ENCODE results near the gene MEI1.
"Not testable (repeated sequence)": the region's sequence is repeated elsewhere in the genome, so short reads cannot be mapped to it uniquely, and the experiment has no call there.

MEI1 gene

DNA sequence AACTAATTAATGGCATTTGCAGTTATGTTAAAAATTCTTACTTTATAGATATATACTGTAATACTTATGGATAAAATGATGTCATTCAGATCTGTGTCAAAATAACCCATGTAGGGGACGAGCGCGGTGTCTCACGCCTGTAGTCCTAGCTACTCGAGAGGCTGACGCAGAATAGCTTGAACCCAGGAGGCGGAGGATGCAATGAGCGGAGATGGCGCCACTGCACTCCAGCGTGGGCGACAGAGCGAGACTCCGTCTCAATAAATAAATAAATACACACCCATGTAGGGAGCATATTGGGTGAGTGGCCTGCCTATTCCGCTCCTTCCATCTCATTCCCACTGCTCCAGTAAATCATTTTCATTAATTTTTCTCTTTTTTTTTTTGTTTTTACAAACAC, 17.7 kb upstream of the MEI1 start:
- peak overlapping the region; percentile 49 for H3K4me3 ChIP-seq (replicated peaks; ENCODE audit: low read depth, low read length)
- no peak for DNase-seq (ENCODE audit: extremely low read depth, low read depth)
- TF ChIP-seq, protein P1, sequence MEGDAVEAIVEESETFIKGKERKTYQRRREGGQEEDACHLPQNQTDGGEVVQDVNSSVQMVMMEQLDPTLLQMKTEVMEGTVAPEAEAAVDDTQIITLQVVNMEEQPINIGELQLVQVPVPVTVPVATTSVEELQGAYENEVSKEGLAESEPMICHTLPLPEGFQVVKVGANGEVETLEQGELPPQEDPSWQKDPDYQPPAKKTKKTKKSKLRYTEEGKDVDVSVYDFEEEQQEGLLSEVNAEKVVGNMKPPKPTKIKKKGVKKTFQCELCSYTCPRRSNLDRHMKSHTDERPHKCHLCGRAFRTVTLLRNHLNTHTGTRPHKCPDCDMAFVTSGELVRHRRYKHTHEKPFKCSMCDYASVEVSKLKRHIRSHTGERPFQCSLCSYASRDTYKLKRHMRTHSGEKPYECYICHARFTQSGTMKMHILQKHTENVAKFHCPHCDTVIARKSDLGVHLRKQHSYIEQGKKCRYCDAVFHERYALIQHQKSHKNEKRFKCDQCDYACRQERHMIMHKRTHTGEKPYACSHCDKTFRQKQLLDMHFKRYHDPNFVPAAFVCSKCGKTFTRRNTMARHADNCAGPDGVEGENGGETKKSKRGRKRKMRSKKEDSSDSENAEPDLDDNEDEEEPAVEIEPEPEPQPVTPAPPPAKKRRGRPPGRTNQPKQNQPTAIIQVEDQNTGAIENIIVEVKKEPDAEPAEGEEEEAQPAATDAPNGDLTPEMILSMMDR (IDR thresholded peaks at IDR 0.05; ENCODE audit: low read depth, low read length, missing control alignments) = no peak

DNA sequence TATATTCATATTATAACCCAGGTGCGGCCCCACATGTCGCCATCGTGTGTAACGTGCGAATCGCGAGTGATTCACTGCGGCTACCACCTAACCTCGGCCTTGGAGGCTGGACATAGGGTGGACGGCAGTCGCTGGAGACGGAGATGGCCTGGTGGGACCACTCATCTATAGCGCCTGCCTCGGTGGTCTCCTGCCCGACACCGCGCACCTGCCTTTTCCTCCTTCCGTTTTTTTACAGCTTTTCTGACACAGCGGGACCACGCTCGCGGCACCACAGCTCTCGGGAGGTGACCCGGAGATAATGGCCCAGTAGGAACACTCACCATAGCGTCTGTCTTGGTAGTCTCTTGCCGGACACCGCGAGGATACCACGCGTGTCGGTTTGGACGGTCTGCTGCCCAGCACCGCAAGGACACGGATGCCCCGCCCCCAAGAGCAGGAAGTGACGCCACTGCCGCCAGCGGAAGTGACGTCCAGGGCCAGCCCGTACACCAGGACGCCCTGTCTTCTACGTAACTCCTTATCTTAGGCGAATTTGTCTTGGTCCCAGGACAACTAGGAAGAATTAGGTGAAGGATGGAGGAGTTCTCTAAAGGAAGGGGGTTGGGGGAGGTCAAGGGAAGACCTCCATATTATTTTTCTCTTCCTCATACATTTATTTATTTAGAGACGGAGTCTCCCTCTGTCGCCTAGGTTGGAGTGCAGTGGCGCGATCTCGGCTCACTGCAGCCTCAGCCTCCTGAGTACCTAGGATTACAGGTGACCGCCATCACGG, 17.1 kb upstream of the MEI1 start:
- H3K4me3 ChIP-seq (replicated peaks; ENCODE audit: low read depth, low read length) = peak overlapping the region; percentile 49
- TF ChIP-seq, protein P1 (IDR thresholded peaks at IDR 0.05; ENCODE audit: low read depth, low read length, missing control alignments) = no peak
- no peak for DNase-seq (ENCODE audit: extremely low read depth, low read depth)

DNA sequence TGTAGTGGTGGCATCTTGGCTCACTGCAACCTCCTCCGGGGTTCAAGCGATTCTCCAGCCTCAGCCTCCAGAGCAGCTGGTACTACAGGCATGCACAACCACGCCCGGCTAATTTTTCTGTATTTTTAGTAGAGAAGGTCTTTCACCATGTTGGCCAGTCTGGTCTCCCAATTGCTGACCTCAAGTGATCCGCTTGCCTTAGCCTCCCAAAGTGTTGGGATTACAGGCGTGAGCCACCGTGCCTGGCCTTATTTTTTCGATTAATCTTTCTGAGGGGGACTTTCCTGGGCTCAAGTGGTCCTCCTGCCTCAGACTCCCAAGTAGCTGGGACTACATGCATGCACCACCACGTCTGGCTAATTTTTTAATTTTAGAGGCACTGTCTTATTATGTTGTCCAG, 16.3 kb upstream of the MEI1 start:
- TF ChIP-seq, protein P1 (IDR thresholded peaks at IDR 0.05; ENCODE audit: low read depth, low read length, missing control alignments) = no peak
- peak overlapping the region; percentile 49 for H3K4me3 ChIP-seq (replicated peaks; ENCODE audit: low read depth, low read length)
- DNase-seq (ENCODE audit: extremely low read depth, low read depth) = no peak

DNA sequence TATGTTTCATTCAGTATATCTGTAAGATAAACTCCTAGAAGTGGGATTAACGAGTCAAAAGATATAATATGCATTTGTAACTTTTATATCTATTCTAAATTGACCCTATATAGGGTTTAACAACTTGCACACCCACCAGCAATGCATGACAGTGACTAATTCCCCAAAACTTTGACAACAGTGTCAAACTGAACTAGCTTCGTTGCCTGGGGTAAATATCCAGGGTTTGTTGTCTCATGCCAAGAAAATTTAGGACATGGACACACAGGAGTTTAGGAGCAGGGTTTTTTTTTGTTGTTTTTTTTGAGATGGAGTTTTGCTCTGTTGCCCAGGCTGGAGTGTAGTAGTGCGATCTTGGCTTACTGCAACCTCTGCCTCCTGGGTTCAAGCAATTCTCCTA, 15.7 kb upstream of the MEI1 start:
- H3K4me3 ChIP-seq (replicated peaks; ENCODE audit: low read depth, low read length) = no peak overlapping the region

DNA sequence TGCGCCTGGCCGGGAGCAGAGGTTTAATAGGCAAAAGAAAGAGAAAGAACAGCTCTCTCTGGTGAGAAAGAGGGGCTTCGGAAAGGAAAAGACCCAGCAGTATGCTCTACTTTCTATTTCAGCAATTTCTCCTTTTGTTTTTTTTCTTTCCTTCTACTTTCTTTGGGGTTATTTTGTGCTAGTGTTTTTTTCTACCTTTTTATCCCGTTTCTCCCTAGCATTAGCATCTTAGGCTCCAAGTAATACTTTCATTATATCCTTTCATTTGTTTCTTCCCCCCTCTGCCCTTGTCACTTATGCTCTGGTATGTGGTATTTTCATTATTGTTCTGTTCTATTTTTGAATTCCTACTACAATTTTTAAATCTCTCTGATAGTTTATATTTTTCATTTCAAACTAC, 15.1 kb upstream of the MEI1 start:
- TF ChIP-seq, protein P1 (IDR thresholded peaks at IDR 0.05; ENCODE audit: low read depth, low read length, missing control alignments) = no peak
- no peak for DNase-seq (ENCODE audit: extremely low read depth, low read depth)
- H3K4me3 ChIP-seq (replicated peaks; ENCODE audit: low read depth, low read length) = no peak overlapping the region

More for the DNA sequence above, 15.7 kb upstream of the MEI1 start:
- no peak for DNase-seq (ENCODE audit: extremely low read depth, low read depth)
- TF ChIP-seq, protein P1 (IDR thresholded peaks at IDR 0.05; ENCODE audit: low read depth, low read length, missing control alignments) = no peak

DNA sequence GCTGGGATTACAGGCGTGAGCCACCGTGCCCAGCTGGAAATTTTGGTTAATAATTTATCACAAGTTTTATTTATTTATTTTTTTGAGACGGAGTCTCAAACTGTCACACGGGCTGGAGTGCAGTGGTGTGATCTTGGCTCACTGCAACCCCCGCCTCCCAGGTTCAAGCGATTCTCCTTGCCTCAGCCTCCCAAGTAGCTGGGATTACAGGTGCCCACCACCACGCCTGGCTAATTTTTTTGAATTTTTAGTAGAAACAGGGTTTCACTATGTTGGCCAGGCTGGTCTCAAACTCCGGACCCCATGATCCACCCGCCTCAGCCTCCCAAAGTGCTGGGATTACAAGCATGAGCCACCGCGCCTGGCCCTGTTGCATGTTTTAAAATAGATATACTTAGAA, 12.4 kb upstream of the MEI1 start:
- not testable (repeated sequence) for DNase-seq (ENCODE audit: extremely low read depth, low read depth)

DNA sequence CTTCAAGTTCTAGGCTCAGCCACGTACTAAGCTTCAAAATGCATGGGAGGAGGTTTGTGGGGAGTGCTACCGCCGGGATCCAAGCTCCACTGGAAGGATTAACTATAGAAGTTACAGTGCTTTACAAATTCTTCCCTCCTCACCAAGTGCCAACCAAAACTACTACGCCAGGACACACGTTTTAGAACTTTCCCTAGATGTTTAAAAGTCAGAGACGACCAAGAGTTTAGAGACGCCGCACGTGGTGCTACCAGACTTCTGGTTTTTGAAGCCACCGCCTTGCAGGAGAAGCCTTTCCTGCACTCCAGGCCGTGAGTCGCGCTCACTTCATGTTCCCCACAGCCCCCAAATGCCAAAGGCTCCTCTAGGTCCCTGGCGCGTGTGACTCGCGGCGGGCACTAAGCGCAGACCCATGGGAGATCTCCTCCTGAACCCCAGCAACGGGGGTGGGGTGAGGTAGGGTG, 11.4 kb upstream of the MEI1 start:
- TF ChIP-seq, protein P1 (IDR thresholded peaks at IDR 0.05; ENCODE audit: low read depth, low read length, missing control alignments) = no peak
- no peak for DNase-seq (ENCODE audit: extremely low read depth, low read depth)
- H3K4me3 ChIP-seq (replicated peaks; ENCODE audit: low read depth, low read length) = peak overlapping the region; percentile 97

More for the DNA sequence above, 12.4 kb upstream of the MEI1 start:
- H3K4me3 ChIP-seq (replicated peaks; ENCODE audit: low read depth, low read length) = peak overlapping the region; percentile 97

Data from HFF-Myc (cell line).